ENCODE results near the gene IGFBP4. TPM values are rescaled to one million over a fixed set of nuclear protein-coding genes. Genes with fewer than 3 reads are reported as not detected.
A peak's percentile ranks its signal among the peaks of the same experiment; 100 is the strongest.

IGFBP4 gene
- total RNA-seq, 1 donor from 2014 or later: 142 TPM

DNA sequence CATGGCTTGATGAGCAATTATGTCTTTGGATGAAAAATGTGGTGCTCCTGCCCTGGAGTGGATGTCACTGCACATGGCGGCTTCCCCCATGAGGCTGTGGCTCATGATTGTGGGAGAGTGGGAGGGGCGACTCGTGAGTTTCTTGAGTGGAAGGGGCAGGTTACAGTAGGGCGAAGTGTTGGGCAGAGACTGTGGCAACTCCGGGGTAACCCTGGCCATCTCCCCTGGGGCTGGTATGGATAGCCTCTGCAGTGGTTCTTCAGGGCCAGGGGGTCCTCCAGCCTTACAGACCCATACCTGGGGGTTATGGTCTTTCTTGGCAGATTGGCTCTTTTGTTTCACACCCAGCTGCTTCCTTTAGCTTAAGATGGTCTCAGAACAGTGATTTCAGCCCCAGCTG, 59.5 kb downstream of the IGFBP4 start:
- TF ChIP-seq, protein P1, sequence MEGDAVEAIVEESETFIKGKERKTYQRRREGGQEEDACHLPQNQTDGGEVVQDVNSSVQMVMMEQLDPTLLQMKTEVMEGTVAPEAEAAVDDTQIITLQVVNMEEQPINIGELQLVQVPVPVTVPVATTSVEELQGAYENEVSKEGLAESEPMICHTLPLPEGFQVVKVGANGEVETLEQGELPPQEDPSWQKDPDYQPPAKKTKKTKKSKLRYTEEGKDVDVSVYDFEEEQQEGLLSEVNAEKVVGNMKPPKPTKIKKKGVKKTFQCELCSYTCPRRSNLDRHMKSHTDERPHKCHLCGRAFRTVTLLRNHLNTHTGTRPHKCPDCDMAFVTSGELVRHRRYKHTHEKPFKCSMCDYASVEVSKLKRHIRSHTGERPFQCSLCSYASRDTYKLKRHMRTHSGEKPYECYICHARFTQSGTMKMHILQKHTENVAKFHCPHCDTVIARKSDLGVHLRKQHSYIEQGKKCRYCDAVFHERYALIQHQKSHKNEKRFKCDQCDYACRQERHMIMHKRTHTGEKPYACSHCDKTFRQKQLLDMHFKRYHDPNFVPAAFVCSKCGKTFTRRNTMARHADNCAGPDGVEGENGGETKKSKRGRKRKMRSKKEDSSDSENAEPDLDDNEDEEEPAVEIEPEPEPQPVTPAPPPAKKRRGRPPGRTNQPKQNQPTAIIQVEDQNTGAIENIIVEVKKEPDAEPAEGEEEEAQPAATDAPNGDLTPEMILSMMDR (IDR thresholded peaks at IDR 0.05; ENCODE audit: insufficient read depth, low read depth, low read length): no peak
- TF ChIP-seq EZH2 (IDR thresholded peaks at IDR 0.05; ENCODE audit: insufficient read depth, low read length): no peak
- Histone ChIP-seq H3K4me1 (ENCODE audit: insufficient read depth, low read length) (peaks cover 10% of the 10 kb centered on the region), H3K4me3 (ENCODE audit: insufficient read depth, low read depth, low read length) (no peak overlapping the region), H3K4me2 (ENCODE audit: low read length) (no peak overlapping the region), H3K36me3 (ENCODE audit: insufficient read depth, low read length) (no peaks in the 10 kb centered on the region), H3K9me3 (ENCODE audit: insufficient read depth, low read depth, low read length) (peaks cover 4% of the 10 kb centered on the region), H2AFZ (ENCODE audit: low read depth, low read length) (no peak overlapping the region), H3K27ac (ENCODE audit: low read depth, low read length) (no peak overlapping the region), H4K20me1 (ENCODE audit: insufficient read depth, low read length) (no peaks in the 10 kb centered on the region), H3K79me2 (ENCODE audit: insufficient read depth, low read length) (no peaks in the 10 kb centered on the region), H3K9ac (ENCODE audit: low read length) (no peak overlapping the region), H3K27me3 (ENCODE audit: insufficient read depth, low read length) (peaks cover 3% of the 10 kb centered on the region)
- H3K4me3 Mint-ChIP-seq (ENCODE audit: unreplicated experiment): no peak overlapping the region
- peaks cover 4% of the 10 kb centered on the region for H3K9me3 Mint-ChIP-seq (ENCODE audit: unreplicated experiment)
- H3K4me1 Mint-ChIP-seq (ENCODE audit: low read depth, unreplicated experiment): peaks cover 11% of the 10 kb centered on the region
- FAIRE-seq (no peak), DNase-seq (ENCODE audit: low read depth) (no peak)
- no peaks in the 10 kb centered on the region for H3K36me3 Mint-ChIP-seq (ENCODE audit: low read depth, unreplicated experiment)
- H3K27ac Mint-ChIP-seq (ENCODE audit: unreplicated experiment): no peak overlapping the region
- H3K27me3 Mint-ChIP-seq (ENCODE audit: low read depth, unreplicated experiment): peaks cover 28% of the 10 kb centered on the region

DNA sequence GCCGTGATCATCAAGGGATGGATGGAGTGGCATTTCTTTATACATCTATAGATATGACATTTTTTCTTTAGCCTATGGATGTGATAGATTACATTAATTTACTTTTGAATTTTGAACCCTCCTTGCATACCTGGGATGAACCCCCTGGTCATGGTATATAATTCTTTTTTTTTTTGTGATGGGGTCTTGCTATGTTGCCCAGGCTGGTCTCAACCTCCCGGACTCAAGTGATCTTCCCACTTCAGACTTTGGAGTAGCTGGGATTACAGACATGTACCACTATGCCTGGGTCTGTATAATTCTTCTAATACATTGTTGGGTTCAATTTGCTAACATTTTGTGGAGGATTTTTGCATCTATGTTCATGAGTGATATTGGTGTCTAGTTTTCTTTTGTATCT, 59.9 kb downstream of the IGFBP4 start:
- Histone ChIP-seq H3K79me2 (ENCODE audit: insufficient read depth, low read length) (no peaks in the 10 kb centered on the region), H3K4me2 (ENCODE audit: low read length) (no peak overlapping the region), H4K20me1 (ENCODE audit: insufficient read depth, low read length) (no peaks in the 10 kb centered on the region), H3K27ac (ENCODE audit: low read depth, low read length) (no peak overlapping the region), H2AFZ (ENCODE audit: low read depth, low read length) (no peak overlapping the region), H3K27me3 (ENCODE audit: insufficient read depth, low read length) (peaks cover 3% of the 10 kb centered on the region), H3K36me3 (ENCODE audit: insufficient read depth, low read length) (no peaks in the 10 kb centered on the region), H3K9me3 (ENCODE audit: insufficient read depth, low read depth, low read length) (peaks cover 4% of the 10 kb centered on the region), H3K4me3 (ENCODE audit: insufficient read depth, low read depth, low read length) (no peak overlapping the region), H3K9ac (ENCODE audit: low read length) (no peak overlapping the region), H3K4me1 (ENCODE audit: insufficient read depth, low read length) (peaks cover 10% of the 10 kb centered on the region)
- Mint-ChIP-seq H3K9me3 (ENCODE audit: unreplicated experiment) (peaks cover 4% of the 10 kb centered on the region), H3K27me3 (ENCODE audit: low read depth, unreplicated experiment) (peaks cover 28% of the 10 kb centered on the region), H3K4me3 (ENCODE audit: unreplicated experiment) (peak overlapping the region; percentile 14), H3K36me3 (ENCODE audit: low read depth, unreplicated experiment) (no peaks in the 10 kb centered on the region), H3K4me1 (ENCODE audit: low read depth, unreplicated experiment) (peaks cover 8% of the 10 kb centered on the region), H3K27ac (ENCODE audit: unreplicated experiment) (no peak overlapping the region)
- FAIRE-seq: no peak
- no peak for DNase-seq (ENCODE audit: low read depth)
- TF ChIP-seq, protein P1 (IDR thresholded peaks at IDR 0.05; ENCODE audit: insufficient read depth, low read depth, low read length): no peak
- TF ChIP-seq EZH2 (IDR thresholded peaks at IDR 0.05; ENCODE audit: insufficient read depth, low read length): no peak

GRCh38 chr17:40506786-40507185, 63.5 kb downstream of the IGFBP4 start:
- H3K27me3 ChIP-seq (ENCODE audit: insufficient read depth, low read length): peaks cover 3% of the 10 kb centered on the region
- peaks cover 24% of the 10 kb centered on the region for H3K4me1 ChIP-seq (ENCODE audit: insufficient read depth, low read length)
- H3K27ac Mint-ChIP-seq (ENCODE audit: unreplicated experiment): no peak overlapping the region
- peaks cover 21% of the 10 kb centered on the region for H3K4me1 Mint-ChIP-seq (ENCODE audit: low read depth, unreplicated experiment)
- H3K9ac ChIP-seq (ENCODE audit: low read length): no peak overlapping the region
- no peak overlapping the region for H3K4me3 Mint-ChIP-seq (ENCODE audit: unreplicated experiment)
- H3K4me2 ChIP-seq (ENCODE audit: low read length): no peak overlapping the region
- H3K79me2 ChIP-seq (ENCODE audit: insufficient read depth, low read length): no peaks in the 10 kb centered on the region
- H4K20me1 ChIP-seq (ENCODE audit: insufficient read depth, low read length): no peaks in the 10 kb centered on the region
- TF ChIP-seq EZH2 (IDR thresholded peaks at IDR 0.05; ENCODE audit: insufficient read depth, low read length): no peak
- TF ChIP-seq, protein P1 (IDR thresholded peaks at IDR 0.05; ENCODE audit: insufficient read depth, low read depth, low read length): no peak
- H3K27ac ChIP-seq (ENCODE audit: low read depth, low read length): no peak overlapping the region
- no peaks in the 10 kb centered on the region for H3K36me3 Mint-ChIP-seq (ENCODE audit: low read depth, unreplicated experiment)
- no peaks in the 10 kb centered on the region for H3K36me3 ChIP-seq (ENCODE audit: insufficient read depth, low read length)
- FAIRE-seq (no peak), DNase-seq (ENCODE audit: low read depth) (no peak)
- H3K4me3 ChIP-seq (ENCODE audit: insufficient read depth, low read depth, low read length): no peak overlapping the region
- peaks cover 21% of the 10 kb centered on the region for H3K27me3 Mint-ChIP-seq (ENCODE audit: low read depth, unreplicated experiment)
- no peak overlapping the region for H2AFZ ChIP-seq (ENCODE audit: low read depth, low read length)
- H3K9me3 ChIP-seq (ENCODE audit: insufficient read depth, low read depth, low read length): peaks cover 4% of the 10 kb centered on the region
- H3K9me3 Mint-ChIP-seq (ENCODE audit: unreplicated experiment): peaks cover 4% of the 10 kb centered on the region

Measured in astrocyte (in vitro differentiated cells and primary cell).